RWPE2 (cell line): ENCODE data around the gene SLC7A1.

ENCODE experiments used
- ATAC-seq: fragments of 200-7000 bp; cut with Tn5 transposase; 3 replicates; pipeline ENCODE4 v1.9.1; 2021; ENCODE audit warnings: low read depth
- DNase-seq: peaks from one replicate; pipeline ENCODE4 v3.0.0-alpha.2; 2020; ENCODE audit warnings: low spot score
- H3K27ac ChIP-seq: fragments of 450-650 bp; 2 replicates; pipeline ENCODE4 v1.5.1; 2017; ENCODE audit warnings: mild to moderate bottlenecking; ENCODE audit not compliant: poor library complexity, severe bottlenecking
- H3K27me3 ChIP-seq: fragments of 250-450 bp; sonication (Bioruptor Pico); 2 replicates; pipeline ENCODE4 v1.5.1; 2021; ENCODE audit warnings: mild to moderate bottlenecking, moderate library complexity; ENCODE audit not compliant: insufficient read depth, poor library complexity, severe bottlenecking
- H3K36me3 ChIP-seq: fragments of 250-450 bp; sonication (Bioruptor Pico); 2 replicates; pipeline ENCODE4 v1.5.1; 2020; ENCODE audit warnings: low read depth, mild to moderate bottlenecking, moderate library complexity
- H3K4me1 ChIP-seq: fragments of 250-450 bp; sonication (Bioruptor Pico); 2 replicates; pipeline ENCODE4 v1.5.1; 2021; ENCODE audit warnings: mild to moderate bottlenecking, moderate library complexity; ENCODE audit not compliant: insufficient read depth, poor library complexity, severe bottlenecking
- H3K4me3 ChIP-seq: fragments of 250-450 bp; sonication (Bioruptor Pico); 2 replicates; pipeline ENCODE4 v1.5.1; 2021; ENCODE audit warnings: mild to moderate bottlenecking, moderate library complexity; ENCODE audit not compliant: severe bottlenecking
- H3K9me3 ChIP-seq: fragments of 250-450 bp; sonication (Bioruptor Pico); 2 replicates; pipeline ENCODE4 v1.5.1; 2021; ENCODE audit warnings: mild to moderate bottlenecking, moderate library complexity; ENCODE audit not compliant: severe bottlenecking
- TF ChIP-seq, protein P1 (sequence below): fragments of 450-650 bp; IDR thresholded peaks from one replicate; pipeline ENCODE4 v1.5.1; 2017; ENCODE audit warnings: mild to moderate bottlenecking, moderate library complexity; ENCODE audit not compliant: poor library complexity, severe bottlenecking

SLC7A1 gene

DNA sequence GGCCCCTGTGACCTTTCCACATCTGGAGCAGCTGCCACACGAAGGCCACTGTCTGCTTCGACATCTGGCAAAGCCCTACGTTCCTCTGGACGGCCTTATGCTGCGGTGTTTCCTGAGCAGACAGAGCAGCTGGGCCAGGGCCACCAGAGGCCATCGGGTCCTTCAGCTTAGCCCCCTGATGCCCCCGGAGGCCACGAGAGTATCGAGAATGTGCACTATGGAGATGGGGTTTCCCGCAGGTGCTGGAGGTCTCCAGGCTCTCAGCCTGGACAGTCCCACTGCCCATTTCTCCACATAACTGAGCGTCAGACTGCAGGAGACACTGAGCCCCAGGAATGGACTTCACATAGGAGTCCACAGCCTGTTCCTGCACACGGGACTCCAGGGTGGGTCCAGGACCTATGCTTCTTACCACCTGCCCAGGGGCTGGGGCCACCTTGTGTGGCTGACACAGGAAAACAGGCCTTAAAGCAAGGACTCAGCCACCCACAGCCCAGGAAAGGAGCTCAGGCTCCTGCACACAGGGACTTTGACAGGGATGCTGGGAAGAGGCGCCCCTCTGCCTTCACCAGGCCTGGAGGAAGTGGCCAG is 80.7 kb downstream of the SLC7A1 start:
- Histone ChIP-seq H3K4me3 (no peak overlapping the region), H3K27ac (no peak overlapping the region), H3K4me1 (no peaks in the 10 kb centered on the region), H3K9me3 (no peaks in the 10 kb centered on the region), H3K27me3 (no peaks in the 10 kb centered on the region), H3K36me3 (peaks cover 77% of the 10 kb centered on the region)
- no peak for ATAC-seq
- no peak for DNase-seq
- TF ChIP-seq, protein P1, sequence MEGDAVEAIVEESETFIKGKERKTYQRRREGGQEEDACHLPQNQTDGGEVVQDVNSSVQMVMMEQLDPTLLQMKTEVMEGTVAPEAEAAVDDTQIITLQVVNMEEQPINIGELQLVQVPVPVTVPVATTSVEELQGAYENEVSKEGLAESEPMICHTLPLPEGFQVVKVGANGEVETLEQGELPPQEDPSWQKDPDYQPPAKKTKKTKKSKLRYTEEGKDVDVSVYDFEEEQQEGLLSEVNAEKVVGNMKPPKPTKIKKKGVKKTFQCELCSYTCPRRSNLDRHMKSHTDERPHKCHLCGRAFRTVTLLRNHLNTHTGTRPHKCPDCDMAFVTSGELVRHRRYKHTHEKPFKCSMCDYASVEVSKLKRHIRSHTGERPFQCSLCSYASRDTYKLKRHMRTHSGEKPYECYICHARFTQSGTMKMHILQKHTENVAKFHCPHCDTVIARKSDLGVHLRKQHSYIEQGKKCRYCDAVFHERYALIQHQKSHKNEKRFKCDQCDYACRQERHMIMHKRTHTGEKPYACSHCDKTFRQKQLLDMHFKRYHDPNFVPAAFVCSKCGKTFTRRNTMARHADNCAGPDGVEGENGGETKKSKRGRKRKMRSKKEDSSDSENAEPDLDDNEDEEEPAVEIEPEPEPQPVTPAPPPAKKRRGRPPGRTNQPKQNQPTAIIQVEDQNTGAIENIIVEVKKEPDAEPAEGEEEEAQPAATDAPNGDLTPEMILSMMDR = no peak

DNA sequence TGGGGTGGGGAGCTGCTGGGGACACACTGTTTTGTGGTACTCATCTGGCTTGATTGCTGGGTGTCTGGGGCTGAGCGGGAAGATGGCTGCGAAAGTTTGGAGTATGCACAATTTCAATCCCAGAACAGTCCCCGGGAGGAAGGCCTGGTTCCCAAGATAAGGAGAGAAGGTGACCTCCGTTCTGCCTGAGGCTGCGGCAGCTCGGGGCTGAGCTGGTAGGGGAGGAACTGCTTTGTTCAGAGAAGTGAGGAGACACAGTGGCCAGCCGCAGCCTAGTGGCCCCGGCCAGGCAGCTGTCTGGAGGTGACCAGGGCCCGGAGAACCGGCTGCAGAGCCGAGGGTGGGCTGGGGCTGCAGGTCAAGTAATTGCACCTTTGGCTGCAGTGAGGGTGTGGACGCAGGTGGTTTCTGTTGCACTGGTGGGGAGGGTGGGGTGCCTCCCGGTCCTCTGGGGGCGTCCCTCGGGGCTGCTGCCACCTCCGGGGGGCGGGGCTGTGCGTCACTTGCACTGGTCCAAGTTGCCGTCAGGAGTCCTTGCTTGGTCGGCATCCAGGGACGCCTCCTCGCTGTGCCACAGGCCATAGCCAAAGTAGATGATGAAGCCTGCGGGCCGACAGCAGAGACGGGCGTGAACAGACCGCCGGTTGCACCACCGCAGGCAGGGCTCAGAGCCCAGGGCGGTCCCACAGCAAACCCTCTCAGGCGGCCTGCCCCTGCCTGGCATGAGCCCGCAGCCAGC is 81.3 kb downstream of the SLC7A1 start:
- DNase-seq (no peak), ATAC-seq (no peak)
- no peaks in the 10 kb centered on the region for H3K4me1 ChIP-seq
- TF ChIP-seq, protein P1 = no peak
- H3K4me3 ChIP-seq = no peak overlapping the region
- H3K36me3 ChIP-seq = peaks cover 71% of the 10 kb centered on the region
- H3K27me3 ChIP-seq = no peaks in the 10 kb centered on the region
- H3K27ac ChIP-seq = no peak overlapping the region
- no peaks in the 10 kb centered on the region for H3K9me3 ChIP-seq

DNA sequence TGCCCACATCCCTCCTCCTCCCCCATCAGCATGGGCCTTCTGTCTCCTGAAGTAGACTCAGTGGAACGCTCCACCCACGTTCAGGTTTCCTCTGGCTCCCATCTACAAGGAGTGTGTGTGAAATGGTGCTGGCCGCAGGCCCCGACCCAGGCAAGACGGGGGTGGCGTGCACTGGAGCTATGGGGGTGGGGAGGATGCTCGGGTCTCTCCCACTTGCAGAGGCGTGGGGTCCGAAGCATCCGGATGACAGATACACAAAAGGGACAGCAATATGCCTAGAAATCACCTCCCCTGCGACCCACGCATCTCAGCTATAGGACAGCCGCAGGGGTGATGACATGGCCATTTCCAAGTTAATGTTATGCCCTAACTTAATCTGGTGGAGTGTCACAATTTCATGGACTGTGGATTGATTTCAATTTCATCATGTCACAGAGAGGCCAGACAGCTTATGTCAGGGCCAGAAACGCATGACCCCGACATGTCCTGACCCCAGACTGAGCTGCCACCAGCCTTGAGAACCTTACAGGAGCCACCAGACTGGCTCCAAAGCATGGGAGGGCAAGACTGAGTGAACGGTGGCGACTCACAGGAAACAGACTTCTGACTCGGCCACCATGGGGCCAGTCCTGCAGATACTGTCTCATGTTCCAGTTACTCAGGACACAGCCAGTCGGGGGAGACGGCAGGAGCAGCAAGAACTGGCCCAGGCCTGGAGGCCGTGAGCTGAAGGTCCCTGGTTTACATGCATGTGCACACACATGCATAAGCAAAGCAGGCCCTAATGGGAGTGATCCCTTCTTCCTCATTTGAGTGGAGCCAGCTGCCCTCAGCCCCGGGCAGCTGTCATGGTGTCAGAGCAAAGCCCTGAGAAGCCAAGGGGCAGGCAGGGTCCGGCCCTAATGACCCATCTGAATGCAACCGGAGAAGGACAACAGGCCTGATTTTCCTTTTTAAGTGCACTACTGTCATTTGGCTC is 82.2 kb downstream of the SLC7A1 start:
- Histone ChIP-seq H3K4me1 (no peaks in the 10 kb centered on the region), H3K36me3 (peaks cover 63% of the 10 kb centered on the region), H3K9me3 (no peaks in the 10 kb centered on the region), H3K27me3 (no peaks in the 10 kb centered on the region), H3K4me3 (no peak overlapping the region), H3K27ac (no peak overlapping the region)
- TF ChIP-seq, protein P1 = no peak
- DNase-seq (no peak), ATAC-seq (no peak)

DNA sequence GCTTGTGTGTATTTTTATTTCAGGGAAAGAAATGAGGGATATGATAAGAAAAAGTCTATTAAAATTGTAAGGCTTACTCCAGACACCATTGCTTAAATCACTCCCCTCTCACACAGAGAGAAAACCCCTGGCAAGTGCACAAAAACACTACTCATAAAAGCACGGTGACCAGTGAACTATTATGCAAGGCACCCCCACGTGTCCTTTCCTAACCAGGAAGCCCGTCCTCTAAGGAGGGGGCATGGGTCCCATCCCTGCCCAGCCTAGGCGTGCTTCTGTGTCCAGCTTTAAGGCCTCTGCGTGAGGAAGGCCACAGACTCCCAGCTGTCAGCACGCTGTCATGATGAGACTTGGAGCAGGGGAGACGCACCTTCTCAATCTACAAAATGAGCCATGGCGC is 83.5 kb downstream of the SLC7A1 start:
- Histone ChIP-seq H3K27me3 (no peaks in the 10 kb centered on the region), H3K27ac (no peak overlapping the region), H3K9me3 (no peaks in the 10 kb centered on the region), H3K36me3 (peaks cover 50% of the 10 kb centered on the region), H3K4me3 (no peak overlapping the region), H3K4me1 (no peaks in the 10 kb centered on the region)
- TF ChIP-seq, protein P1 = no peak
- no peak for ATAC-seq
- no peak for DNase-seq
